NT2/D1 (cell line): Measurements from ENCODE around the gene ZNF268.

Experiments
- SUZ12 ChIP-seq: IDR thresholded peaks from 2 replicates; pipeline ENCODE4 v1.6.1; 2011; ENCODE audit not compliant: insufficient read length, insufficient read depth; ENCODE audit errors: extremely low read depth
- YY1 ChIP-seq: IDR thresholded peaks from 2 replicates; pipeline ENCODE4 v1.6.1; 2011; ENCODE audit not compliant: insufficient read length, insufficient read depth
- ZNF274 ChIP-seq: IDR thresholded peaks from 2 replicates; pipeline ENCODE4 v1.6.1; 2011; ENCODE audit warnings: mild to moderate bottlenecking, low read depth, low read length

DNA sequence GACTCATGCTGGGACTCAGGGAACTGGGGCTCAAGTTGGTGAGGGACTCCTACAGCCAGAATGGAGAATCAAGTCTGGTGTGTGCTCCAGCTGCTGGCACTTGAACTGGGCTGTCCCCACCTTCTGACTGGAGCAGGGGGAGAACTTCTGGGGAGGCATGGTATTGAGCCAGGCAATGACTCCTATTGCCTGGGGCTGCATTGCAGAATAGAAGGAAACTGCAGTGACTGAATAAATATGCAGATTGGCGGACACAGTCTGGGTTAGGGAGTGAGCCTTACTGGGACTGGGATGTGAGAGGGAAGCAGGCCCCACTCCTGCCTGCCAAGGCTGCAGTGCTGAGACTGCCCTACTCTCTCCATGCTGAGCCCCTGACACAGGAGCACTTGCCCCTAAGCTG is 8.8 kb upstream of the ZNF268 start:
- no peak for TF ChIP-seq ZNF274
- TF ChIP-seq SUZ12 = no peak
- no peak for TF ChIP-seq YY1
